Measurements from ENCODE around the gene BPTF.
"Not testable (repeated sequence)": the region's sequence is repeated elsewhere in the genome, so short reads cannot be mapped to it uniquely, and the experiment has no call there.

BPTF gene

GRCh38 chr17:67834634-67835033, 9.3 kb downstream of the BPTF start:
- Histone ChIP-seq H3K36me3 (ENCODE audit: insufficient read depth, low read length) (no peaks in the 10 kb centered on the region; the same call in 1 of the 2 replicates), H3K27ac (ENCODE audit: low read depth, low read length) (no peak overlapping the region), H3K27me3 (ENCODE audit: insufficient read depth, low read length) (no peaks in the 10 kb centered on the region), H3K9me3 (ENCODE audit: insufficient read depth, low read depth, low read length) (no peaks in the 10 kb centered on the region), H3K4me3 (ENCODE audit: low read length) (no peak overlapping the region), H3K9ac (ENCODE audit: low read depth, low read length) (no peak overlapping the region), H3K4me1 (ENCODE audit: insufficient read depth, low read length) (peaks cover 12% of the 10 kb centered on the region)
- 96% methylated on average over 2 of the region's 2 CpGs for WGBS

- H3K36me3 ChIP-seq (ENCODE audit: insufficient read depth, low read length), result no peaks in the 10 kb centered on the region; the same call in 1 of the 2 replicates
- no peak overlapping the region for H3K27ac ChIP-seq (ENCODE audit: low read depth, low read length)
- WGBS, result 92% methylated on average over 4 of the region's 4 CpGs
- no peaks in the 10 kb centered on the region for H3K27me3 ChIP-seq (ENCODE audit: insufficient read depth, low read length)
- no peaks in the 10 kb centered on the region; the same call in 1 of the 2 replicates for H3K4me1 ChIP-seq (ENCODE audit: insufficient read depth, low read length)
- H3K4me3 ChIP-seq (ENCODE audit: low read length), result no peak overlapping the region
- no peaks in the 10 kb centered on the region for H3K9me3 ChIP-seq (ENCODE audit: insufficient read depth, low read depth, low read length)
- H3K9ac ChIP-seq (ENCODE audit: low read depth, low read length), result no peak overlapping the region
Observed at GRCh38 chr17:67836205-67836987, 11.1 kb downstream of the BPTF start.

GRCh38 chr17:67837965-67838364, 12.7 kb downstream of the BPTF start:
- H3K9me3 ChIP-seq (ENCODE audit: insufficient read depth, low read depth, low read length), result no peaks in the 10 kb centered on the region
- 100% methylated on average over 2 of the region's 2 CpGs for WGBS
- no peaks in the 10 kb centered on the region for H3K27me3 ChIP-seq (ENCODE audit: insufficient read depth, low read length)
- no peaks in the 10 kb centered on the region; the same call in 1 of the 2 replicates for H3K36me3 ChIP-seq (ENCODE audit: insufficient read depth, low read length)
- no peaks in the 10 kb centered on the region; the same call in 1 of the 2 replicates for H3K4me1 ChIP-seq (ENCODE audit: insufficient read depth, low read length)
- H3K27ac ChIP-seq (ENCODE audit: low read depth, low read length), result no peak overlapping the region
- no peak overlapping the region for H3K9ac ChIP-seq (ENCODE audit: low read depth, low read length)
- H3K4me3 ChIP-seq (ENCODE audit: low read length), result no peak overlapping the region

GRCh38 chr17:67838538-67838937, 13.2 kb downstream of the BPTF start:
- no peak overlapping the region for H3K4me3 ChIP-seq (ENCODE audit: low read length)
- H3K4me1 ChIP-seq (ENCODE audit: insufficient read depth, low read length), result no peaks in the 10 kb centered on the region; the same call in 1 of the 2 replicates
- WGBS, result 90% methylated on average over 2 of the region's 3 CpGs
- H3K27me3 ChIP-seq (ENCODE audit: insufficient read depth, low read length), result no peaks in the 10 kb centered on the region
- H3K9me3 ChIP-seq (ENCODE audit: insufficient read depth, low read depth, low read length), result no peaks in the 10 kb centered on the region
- no peak overlapping the region for H3K27ac ChIP-seq (ENCODE audit: low read depth, low read length)
- no peaks in the 10 kb centered on the region; the same call in 1 of the 2 replicates for H3K36me3 ChIP-seq (ENCODE audit: insufficient read depth, low read length)
- H3K9ac ChIP-seq (ENCODE audit: low read depth, low read length), result no peak overlapping the region

- no peaks in the 10 kb centered on the region for H3K4me1 ChIP-seq (ENCODE audit: insufficient read depth, low read length)
- H3K27me3 ChIP-seq (ENCODE audit: insufficient read depth, low read length), result no peaks in the 10 kb centered on the region
- no peak overlapping the region for H3K9ac ChIP-seq (ENCODE audit: low read depth, low read length)
- no peak overlapping the region for H3K27ac ChIP-seq (ENCODE audit: low read depth, low read length)
- no peaks in the 10 kb centered on the region for H3K9me3 ChIP-seq (ENCODE audit: insufficient read depth, low read depth, low read length)
- peaks cover 3% of the 10 kb centered on the region; the same call in 1 of the 2 replicates for H3K36me3 ChIP-seq (ENCODE audit: insufficient read depth, low read length)
- no peak overlapping the region for H3K4me3 ChIP-seq (ENCODE audit: low read length)
- WGBS, result no CpG with 5 or more reads among the region's 2 CpGs
Observed at GRCh38 chr17:67841992-67842391, 16.7 kb downstream of the BPTF start.

- Histone ChIP-seq H3K4me3 (ENCODE audit: low read length) (no peak overlapping the region), H3K9ac (ENCODE audit: low read depth, low read length) (no peak overlapping the region), H3K27ac (ENCODE audit: low read depth, low read length) (no peak overlapping the region), H3K36me3 (ENCODE audit: insufficient read depth, low read length) (peaks cover 3% of the 10 kb centered on the region; the same call in 1 of the 2 replicates), H3K27me3 (ENCODE audit: insufficient read depth, low read length) (no peaks in the 10 kb centered on the region), H3K9me3 (ENCODE audit: insufficient read depth, low read depth, low read length) (no peaks in the 10 kb centered on the region), H3K4me1 (ENCODE audit: insufficient read depth, low read length) (no peaks in the 10 kb centered on the region)
Observed at GRCh38 chr17:67842648-67843047, 17.3 kb downstream of the BPTF start.

- no peak overlapping the region for H3K4me3 ChIP-seq (ENCODE audit: low read length)
- H3K4me1 ChIP-seq (ENCODE audit: insufficient read depth, low read length), result no peaks in the 10 kb centered on the region
- no peaks in the 10 kb centered on the region for H3K27me3 ChIP-seq (ENCODE audit: insufficient read depth, low read length)
- H3K9ac ChIP-seq (ENCODE audit: low read depth, low read length), result no peak overlapping the region
- WGBS, result 87% methylated on average over 4 of the region's 5 CpGs
- H3K27ac ChIP-seq (ENCODE audit: low read depth, low read length), result no peak overlapping the region
- H3K9me3 ChIP-seq (ENCODE audit: insufficient read depth, low read depth, low read length), result no peaks in the 10 kb centered on the region
- peaks cover 6% of the 10 kb centered on the region; the same call in 1 of the 2 replicates for H3K36me3 ChIP-seq (ENCODE audit: insufficient read depth, low read length)
Observed at GRCh38 chr17:67845374-67845773, 20.1 kb downstream of the BPTF start.

GRCh38 chr17:67848189-67848588, 22.9 kb downstream of the BPTF start:
- not testable (repeated sequence) for H3K27ac ChIP-seq (ENCODE audit: low read depth, low read length); H3K9ac ChIP-seq (ENCODE audit: low read depth, low read length); H3K9me3 ChIP-seq (ENCODE audit: insufficient read depth, low read depth, low read length); H3K36me3 ChIP-seq (ENCODE audit: insufficient read depth, low read length); H3K27me3 ChIP-seq (ENCODE audit: insufficient read depth, low read length); H3K4me3 ChIP-seq (ENCODE audit: low read length); H3K4me1 ChIP-seq (ENCODE audit: insufficient read depth, low read length)
- 89% methylated on average over 5 of the region's 5 CpGs for WGBS

- not testable (repeated sequence) for H3K27me3 ChIP-seq (ENCODE audit: insufficient read depth, low read length); H3K4me3 ChIP-seq (ENCODE audit: low read length); H3K27ac ChIP-seq (ENCODE audit: low read depth, low read length); H3K9ac ChIP-seq (ENCODE audit: low read depth, low read length); H3K4me1 ChIP-seq (ENCODE audit: insufficient read depth, low read length); H3K9me3 ChIP-seq (ENCODE audit: insufficient read depth, low read depth, low read length)
- 98% methylated on average over 3 of the region's 3 CpGs for WGBS
- H3K36me3 ChIP-seq (ENCODE audit: insufficient read depth, low read length), result peaks cover 16% of the 10 kb centered on the region
Observed at GRCh38 chr17:67848846-67849245, 23.5 kb downstream of the BPTF start.

GRCh38 chr17:67850991-67851631, 25.8 kb downstream of the BPTF start:
- no peak overlapping the region for H3K27ac ChIP-seq (ENCODE audit: low read depth, low read length)
- peaks cover 35% of the 10 kb centered on the region for H3K36me3 ChIP-seq (ENCODE audit: insufficient read depth, low read length)
- H3K4me1 ChIP-seq (ENCODE audit: insufficient read depth, low read length), result no peaks in the 10 kb centered on the region
- 93% methylated on average over 7 of the region's 8 CpGs for WGBS
- H3K9ac ChIP-seq (ENCODE audit: low read depth, low read length), result no peak overlapping the region
- no peak overlapping the region for H3K4me3 ChIP-seq (ENCODE audit: low read length)
- H3K27me3 ChIP-seq (ENCODE audit: insufficient read depth, low read length), result no peaks in the 10 kb centered on the region
- H3K9me3 ChIP-seq (ENCODE audit: insufficient read depth, low read depth, low read length), result no peaks in the 10 kb centered on the region

GRCh38 chr17:67853703-67854102, 28.4 kb downstream of the BPTF start:
- Histone ChIP-seq H3K9me3 (ENCODE audit: insufficient read depth, low read depth, low read length) (no peaks in the 10 kb centered on the region), H3K9ac (ENCODE audit: low read depth, low read length) (no peak overlapping the region), H3K27me3 (ENCODE audit: insufficient read depth, low read length) (no peaks in the 10 kb centered on the region), H3K4me3 (ENCODE audit: low read length) (no peak overlapping the region), H3K36me3 (ENCODE audit: insufficient read depth, low read length) (peaks cover 40% of the 10 kb centered on the region), H3K27ac (ENCODE audit: low read depth, low read length) (no peak overlapping the region), H3K4me1 (ENCODE audit: insufficient read depth, low read length) (no peaks in the 10 kb centered on the region)
- WGBS, result 97% methylated on average over 7 of the region's 8 CpGs

Data from HUES64 (cell line).